Adrenal gland (tissue), 5 donors: ENCODE measurements around the gene ATP6V0C.

ENCODE experiments used
- POLR2A ChIP-seq, 2 donors: fragments of 450-650 bp; IDR thresholded peaks; one replicate each; pipeline ENCODE4 v1.6.1; 2017; ENCODE audit warnings: antibody characterized with exemption in 2 of 2, mild to moderate bottlenecking in 2 of 2, moderate library complexity in 1 of 2
- TF ChIP-seq, protein P1 (sequence below), 6 experiments: fragments of 450-650 bp in 4 of 6; fragments of 200-600 bp in 2 of 6; sonication (generic) in 1 of 6; IDR thresholded peaks; 1 replicate in 5 of 6; 2 replicates in 1 of 6; pipeline versions ENCODE4 v1.5.1 to v1.8.0; 2016 to 2021; ENCODE audit warnings: antibody characterized with exemption in 6 of 6, mild to moderate bottlenecking in 2 of 6, moderate library complexity in 1 of 6
- donor health status: DM: no; HTN: no; CAD: no.

DNA sequence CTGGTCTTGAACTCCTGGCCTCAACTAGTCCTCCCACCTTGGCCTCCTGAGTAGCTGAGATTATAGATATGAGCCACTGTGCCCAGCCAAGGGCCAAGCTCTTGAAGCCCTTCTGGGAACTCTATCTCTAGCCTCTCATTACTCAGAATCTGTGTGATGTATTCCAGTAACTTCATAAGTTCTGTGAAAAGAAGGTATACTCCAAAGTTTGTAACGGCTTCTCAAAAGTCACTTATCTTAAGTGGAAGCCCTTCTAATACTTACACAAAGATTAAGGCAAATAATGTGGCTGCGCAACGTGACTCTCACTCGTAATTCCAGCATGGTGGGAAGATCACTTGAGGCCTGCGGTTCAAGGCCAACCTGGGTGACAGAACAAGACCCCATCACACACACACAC, 19.1 kb upstream of the ATP6V0C start:
- TF ChIP-seq, protein P1, sequence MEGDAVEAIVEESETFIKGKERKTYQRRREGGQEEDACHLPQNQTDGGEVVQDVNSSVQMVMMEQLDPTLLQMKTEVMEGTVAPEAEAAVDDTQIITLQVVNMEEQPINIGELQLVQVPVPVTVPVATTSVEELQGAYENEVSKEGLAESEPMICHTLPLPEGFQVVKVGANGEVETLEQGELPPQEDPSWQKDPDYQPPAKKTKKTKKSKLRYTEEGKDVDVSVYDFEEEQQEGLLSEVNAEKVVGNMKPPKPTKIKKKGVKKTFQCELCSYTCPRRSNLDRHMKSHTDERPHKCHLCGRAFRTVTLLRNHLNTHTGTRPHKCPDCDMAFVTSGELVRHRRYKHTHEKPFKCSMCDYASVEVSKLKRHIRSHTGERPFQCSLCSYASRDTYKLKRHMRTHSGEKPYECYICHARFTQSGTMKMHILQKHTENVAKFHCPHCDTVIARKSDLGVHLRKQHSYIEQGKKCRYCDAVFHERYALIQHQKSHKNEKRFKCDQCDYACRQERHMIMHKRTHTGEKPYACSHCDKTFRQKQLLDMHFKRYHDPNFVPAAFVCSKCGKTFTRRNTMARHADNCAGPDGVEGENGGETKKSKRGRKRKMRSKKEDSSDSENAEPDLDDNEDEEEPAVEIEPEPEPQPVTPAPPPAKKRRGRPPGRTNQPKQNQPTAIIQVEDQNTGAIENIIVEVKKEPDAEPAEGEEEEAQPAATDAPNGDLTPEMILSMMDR (IDR thresholded peaks at IDR 0.05) = no peak
- no peak for TF ChIP-seq POLR2A (IDR thresholded peaks at IDR 0.05)
